Measurements from ENCODE around the gene IGF1R.

- no peak for TF ChIP-seq CTCF (IDR thresholded peaks at IDR 0.05; ENCODE audit: extremely low read depth in 1 of 2, insufficient read depth in 1 of 2, low read depth in 1 of 2, low read length in 2 of 2)
- TF ChIP-seq POLR2A (IDR thresholded peaks at IDR 0.05; ENCODE audit: low read depth, low read length) = no peak
- TF ChIP-seq POLR2AphosphoS5 (IDR thresholded peaks at IDR 0.05; ENCODE audit: insufficient read depth, low read depth, low read length) = no peak
- no peak for TF ChIP-seq MAX (IDR thresholded peaks at IDR 0.05; ENCODE audit: insufficient read depth, insufficient read length)
- TF ChIP-seq JUN (IDR thresholded peaks at IDR 0.05; ENCODE audit: borderline replicate concordance, insufficient read depth, insufficient read length, low read depth) = no peak
- TF ChIP-seq FOS (IDR thresholded peaks at IDR 0.05; ENCODE audit: borderline replicate concordance, insufficient read depth, low read length) = no peak
- no peak for TF ChIP-seq GATA2 (IDR thresholded peaks at IDR 0.05; ENCODE audit: insufficient read depth, insufficient read length, low read depth, low read length)
- no peak for TF ChIP-seq EZH2 (IDR thresholded peaks at IDR 0.05; ENCODE audit: borderline replicate concordance, low read depth, low read length, severe bottlenecking)
- no peak for TF ChIP-seq MYC (IDR thresholded peaks at IDR 0.05; ENCODE audit: low read depth, low read length)
Measured at GRCh38 chr15:98730860-98731711, 82.7 kb downstream of the IGF1R start.
